Adipocyte (in vitro differentiated cells): ENCODE data around the gene CCNL1.

Experiments
- DNase-seq: peaks from one replicate; pipeline ENCODE4 v3.0.0-alpha.2; 2015; ENCODE audit warnings: low read depth
- H3K27me3 ChIP-seq: replicated peaks from 2 replicates; pipeline ENCODE4 v1.7.0; 2013; ENCODE audit warnings: mild to moderate bottlenecking, low read length, moderate library complexity; ENCODE audit not compliant: control insufficient read depth, insufficient read depth
- H3K36me3 ChIP-seq: 2 replicates; pipeline ENCODE4 v1.7.0; 2013; ENCODE audit warnings: low read length, mild to moderate bottlenecking, moderate library complexity; ENCODE audit not compliant: control insufficient read depth, insufficient read depth, severe bottlenecking
- H3K4me1 ChIP-seq: 2 replicates; pipeline ENCODE4 v1.7.0; 2013; ENCODE audit warnings: mild to moderate bottlenecking, low read length, moderate library complexity; ENCODE audit not compliant: control insufficient read depth, insufficient read depth
- H3K4me3 ChIP-seq: 2 replicates; pipeline ENCODE4 v1.7.0; 2013; ENCODE audit warnings: mild to moderate bottlenecking, low read length, moderate library complexity
- H3K9ac ChIP-seq: 2 replicates; pipeline ENCODE4 v1.7.0; 2013; ENCODE audit warnings: mild to moderate bottlenecking, low read length, moderate library complexity
- H3K9me3 ChIP-seq: 2 replicates; pipeline ENCODE4 v1.7.0; 2013; ENCODE audit warnings: mild to moderate bottlenecking, low read length, moderate library complexity; ENCODE audit not compliant: control insufficient read depth

Gene CCNL1

GRCh38 chr3:157120071-157120892, 39.7 kb downstream of the CCNL1 start:
- Histone ChIP-seq H3K36me3 (no peaks in the 10 kb centered on the region), H3K4me1 (peaks cover 16% of the 10 kb centered on the region), H3K27me3 (no peaks in the 10 kb centered on the region), H3K9me3 (no peaks in the 10 kb centered on the region), H3K4me3 (no peak overlapping the region), H3K9ac (no peak overlapping the region)
- no peak for DNase-seq

- Histone ChIP-seq H3K9ac (no peak overlapping the region), H3K4me3 (no peak overlapping the region), H3K36me3 (no peaks in the 10 kb centered on the region), H3K27me3 (no peaks in the 10 kb centered on the region), H3K9me3 (no peaks in the 10 kb centered on the region), H3K4me1 (peaks cover 9% of the 10 kb centered on the region)
- no peak for DNase-seq
Observed at GRCh38 chr3:157119369-157119951, 40.5 kb downstream of the CCNL1 start.

DNA sequence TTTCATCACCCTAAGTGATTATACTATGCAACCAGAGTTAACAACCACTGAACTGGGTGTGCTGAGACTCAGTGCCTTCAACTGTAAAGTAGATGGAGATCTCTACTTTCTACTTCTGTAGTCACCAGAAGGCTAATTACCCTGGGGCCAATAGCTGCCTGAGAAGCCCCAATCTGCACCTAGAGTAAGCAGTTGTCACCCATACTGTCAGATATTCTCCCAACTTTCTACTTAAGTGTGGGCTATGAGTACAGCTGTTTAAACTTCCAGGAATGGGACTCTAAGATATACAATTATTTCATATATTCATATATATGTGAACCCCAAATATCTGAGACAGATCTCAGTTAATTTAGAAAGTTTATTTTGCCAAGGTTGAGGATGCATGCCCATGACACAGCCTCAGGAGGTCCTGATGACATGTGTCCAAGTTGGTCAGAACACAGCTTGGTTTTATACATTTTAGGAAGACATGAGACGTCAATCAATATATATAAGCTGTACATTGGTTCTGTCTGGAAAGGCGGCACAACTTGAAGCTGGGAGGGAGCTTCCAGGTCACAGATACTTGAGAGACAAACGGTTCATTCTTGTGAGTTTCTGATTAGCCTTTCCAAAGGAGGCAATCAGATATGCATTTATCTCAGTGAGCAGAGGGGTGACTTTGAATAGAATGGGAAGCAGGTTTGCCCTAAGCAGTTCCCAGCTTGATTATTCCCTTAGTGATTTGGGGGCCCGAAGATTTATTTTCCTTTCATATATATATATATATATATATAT, 41.9 kb downstream of the CCNL1 start:
- Histone ChIP-seq H3K36me3 (no peaks in the 10 kb centered on the region), H3K27me3 (no peaks in the 10 kb centered on the region), H3K9ac (no peak overlapping the region), H3K4me1 (peaks cover 9% of the 10 kb centered on the region), H3K4me3 (no peak overlapping the region), H3K9me3 (no peaks in the 10 kb centered on the region)
- no peak for DNase-seq

- no peaks in the 10 kb centered on the region for H3K36me3 ChIP-seq
- H3K27me3 ChIP-seq, result no peaks in the 10 kb centered on the region
- no peak overlapping the region for H3K9ac ChIP-seq
- peaks cover 5% of the 10 kb centered on the region for H3K4me1 ChIP-seq
- no peak overlapping the region for H3K4me3 ChIP-seq
- H3K9me3 ChIP-seq, result no peaks in the 10 kb centered on the region
- no peak for DNase-seq
Observed at GRCh38 chr3:157117206-157117605, 42.7 kb downstream of the CCNL1 start.

DNA sequence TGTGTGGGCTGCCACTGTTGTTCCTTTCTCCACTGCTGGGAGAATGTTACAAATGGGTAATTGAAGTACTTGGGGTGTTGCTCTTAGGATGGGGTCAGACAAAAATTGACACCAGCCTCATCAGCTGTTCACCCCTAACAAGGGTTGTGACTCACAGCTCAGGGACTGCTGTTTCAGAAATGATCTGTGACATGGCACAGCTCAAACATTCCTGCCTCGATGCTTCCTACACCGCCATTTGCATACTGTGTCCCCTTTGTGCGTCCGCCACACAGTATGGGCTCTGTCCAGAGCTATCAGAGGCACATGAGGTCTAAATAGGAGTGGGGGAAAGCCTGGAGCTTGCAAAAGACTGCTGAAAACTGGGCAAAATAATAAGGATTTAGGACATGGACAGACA, 43.9 kb downstream of the CCNL1 start:
- H3K27me3 ChIP-seq, result no peaks in the 10 kb centered on the region
- H3K9ac ChIP-seq, result no peak overlapping the region
- no peaks in the 10 kb centered on the region for H3K9me3 ChIP-seq
- H3K4me1 ChIP-seq, result no peaks in the 10 kb centered on the region
- no peak for DNase-seq
- H3K4me3 ChIP-seq, result no peak overlapping the region
- H3K36me3 ChIP-seq, result no peaks in the 10 kb centered on the region

DNA sequence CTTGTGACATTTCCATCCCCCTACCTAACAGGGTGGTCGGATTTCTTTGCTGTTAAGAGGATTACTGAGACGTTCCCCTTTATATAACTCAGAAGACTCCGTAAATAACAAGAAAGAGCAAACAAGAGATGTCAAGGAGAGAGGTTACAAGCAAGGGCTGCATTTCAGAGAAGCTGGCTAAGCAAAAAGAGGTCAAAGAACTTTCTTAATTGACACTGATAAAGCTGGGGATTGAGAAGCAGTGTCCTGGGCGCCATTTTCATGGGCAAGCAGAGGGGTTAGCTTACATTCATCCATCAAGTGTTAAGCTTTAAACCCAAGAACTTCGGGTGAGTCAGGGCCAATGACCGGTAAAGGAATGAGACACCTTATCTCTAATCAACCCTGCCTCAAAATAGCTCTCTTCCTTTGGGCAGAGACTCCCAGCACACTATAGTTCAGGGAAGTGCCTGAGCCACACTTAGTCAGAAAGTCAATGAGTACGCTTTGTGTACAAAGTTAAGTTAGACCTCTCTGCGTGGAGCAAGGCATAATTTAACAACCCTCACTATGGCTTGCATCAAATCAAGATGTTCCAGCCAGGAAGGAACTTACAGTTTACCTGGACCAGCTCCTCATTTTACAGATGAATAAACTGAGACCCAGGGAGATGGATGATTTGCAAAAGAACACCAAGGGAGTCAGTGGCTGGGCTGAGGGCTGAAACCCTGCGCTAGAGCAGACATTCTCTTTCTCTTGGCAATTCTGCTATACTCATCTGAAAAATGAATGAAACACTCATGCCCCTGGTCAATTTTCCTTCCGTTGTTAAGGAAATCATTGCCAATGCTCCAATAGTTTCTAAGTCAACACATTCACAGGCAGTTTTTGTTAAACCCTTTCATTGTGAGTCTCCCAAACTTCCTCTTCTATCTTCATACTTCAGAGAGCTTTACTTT, 44.6 kb downstream of the CCNL1 start:
- Histone ChIP-seq H3K9me3 (no peaks in the 10 kb centered on the region), H3K9ac (no peak overlapping the region), H3K27me3 (no peaks in the 10 kb centered on the region), H3K36me3 (no peaks in the 10 kb centered on the region), H3K4me1 (peaks cover 7% of the 10 kb centered on the region), H3K4me3 (no peak overlapping the region)
- DNase-seq, result no peak

DNA sequence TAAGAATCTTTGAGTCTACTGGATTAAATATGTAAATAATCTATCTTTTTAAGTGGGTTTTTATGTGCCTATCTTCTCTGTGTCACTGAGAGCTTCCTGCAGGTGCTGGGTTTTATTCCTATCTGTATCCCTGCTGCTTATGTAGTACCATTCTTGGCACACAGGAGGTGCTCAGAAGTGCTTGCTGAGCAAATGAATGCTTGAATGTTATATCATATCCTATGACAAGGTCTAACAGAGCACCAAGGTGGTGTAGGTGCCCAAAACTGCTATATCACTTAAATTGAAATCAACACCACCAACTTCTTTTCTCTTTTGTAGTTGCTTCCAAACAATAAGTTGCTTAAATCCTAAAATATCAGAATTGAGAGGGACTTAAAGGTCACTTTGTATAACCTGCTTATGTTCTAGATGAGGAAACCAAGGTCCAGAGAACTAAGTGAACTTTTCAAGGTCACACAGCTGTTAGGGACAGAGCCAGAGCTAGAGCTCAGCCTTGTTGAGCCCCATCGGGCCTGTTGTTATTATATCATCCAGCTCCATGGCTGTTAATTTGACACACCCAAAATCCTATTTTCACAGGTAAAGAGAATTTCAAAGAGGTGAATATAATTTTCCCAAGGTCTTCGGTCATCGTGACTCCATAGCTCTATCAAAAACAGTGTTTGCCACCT, 46.0 kb downstream of the CCNL1 start:
- no peak for DNase-seq
- no peaks in the 10 kb centered on the region for H3K36me3 ChIP-seq

DNA sequence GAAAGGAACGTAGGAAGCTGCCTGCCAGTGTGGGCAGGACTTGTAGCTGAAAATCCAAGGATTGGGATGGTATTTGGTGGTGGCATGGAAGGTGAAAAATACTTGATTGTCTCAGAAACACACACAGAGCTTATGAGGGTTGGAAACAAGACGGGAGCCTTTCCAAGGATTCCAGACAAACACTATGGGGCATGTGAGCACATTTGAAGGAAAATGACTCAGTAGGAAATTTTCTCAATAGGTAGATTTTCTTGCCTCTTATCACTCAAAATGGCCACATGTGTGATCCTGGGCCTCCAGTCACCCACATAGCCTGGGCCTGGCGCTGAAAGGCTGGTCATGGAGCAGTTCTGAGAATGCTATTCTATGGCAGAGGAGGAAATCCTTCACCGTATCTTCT, 47.4 kb downstream of the CCNL1 start:
- Histone ChIP-seq H3K4me1 (peaks cover 15% of the 10 kb centered on the region), H3K27me3 (no peaks in the 10 kb centered on the region), H3K9me3 (no peaks in the 10 kb centered on the region), H3K4me3 (no peak overlapping the region), H3K36me3 (no peaks in the 10 kb centered on the region), H3K9ac (no peak overlapping the region)
- no peak for DNase-seq

More for the DNA sequence above, 46.0 kb downstream of the CCNL1 start:
- Histone ChIP-seq H3K4me1 (peaks cover 7% of the 10 kb centered on the region), H3K4me3 (no peak overlapping the region), H3K9ac (no peak overlapping the region), H3K9me3 (no peaks in the 10 kb centered on the region), H3K27me3 (no peaks in the 10 kb centered on the region)

DNA sequence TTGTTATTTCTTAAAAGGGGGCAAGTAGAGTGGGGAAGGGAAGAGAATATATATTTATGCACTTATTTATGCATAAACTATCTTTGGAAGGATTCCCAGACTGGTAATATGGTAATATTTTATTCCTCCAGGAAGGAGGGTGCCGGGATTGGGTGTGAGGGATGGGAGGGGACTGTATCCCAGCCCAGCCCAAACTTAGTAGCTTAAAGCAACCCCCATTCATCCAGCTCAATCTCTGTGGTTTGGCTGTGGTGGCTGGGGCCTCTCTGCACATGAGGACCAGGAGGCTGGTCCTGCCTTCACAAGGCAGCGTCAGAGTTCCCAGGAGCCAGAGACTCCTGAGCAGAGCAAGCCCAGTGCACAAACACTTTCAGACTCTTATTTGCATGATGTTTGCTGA, 48.4 kb downstream of the CCNL1 start:
- Histone ChIP-seq H3K4me1 (peaks cover 18% of the 10 kb centered on the region), H3K4me3 (no peak overlapping the region), H3K36me3 (no peaks in the 10 kb centered on the region), H3K9ac (no peak overlapping the region), H3K27me3 (no peaks in the 10 kb centered on the region), H3K9me3 (no peaks in the 10 kb centered on the region)
- DNase-seq, result no peak

GRCh38 chr3:157110761-157111278, 49.1 kb downstream of the CCNL1 start:
- Histone ChIP-seq H3K27me3 (no peaks in the 10 kb centered on the region), H3K9me3 (no peaks in the 10 kb centered on the region), H3K4me3 (no peak overlapping the region), H3K4me1 (peaks cover 18% of the 10 kb centered on the region), H3K36me3 (no peaks in the 10 kb centered on the region), H3K9ac (no peak overlapping the region)
- DNase-seq, result no peak
